Urothelium cell line (cell line): ENCODE measurements around the gene INTS6.

Experiments
- DNase-seq: peaks from one replicate; pipeline ENCODE4 v3.0.0; 2011; ENCODE audit warnings: low spot score, mixed read lengths
- FAIRE-seq: peaks from 2 replicates; lab custom pipeline; 2011; peaks lifted over from hg19 to GRCh38; lab: Jason Lieb, UNC

The INTS6 gene

GRCh38 chr13:51455532-51455931 is 2.7 kb upstream of the INTS6 start:
- FAIRE-seq: no peak
- no peak for DNase-seq

GRCh38 chr13:51453959-51454703 is 1.3 kb upstream of the INTS6 start:
- FAIRE-seq (no peak), DNase-seq (peak; percentile 7)

DNA sequence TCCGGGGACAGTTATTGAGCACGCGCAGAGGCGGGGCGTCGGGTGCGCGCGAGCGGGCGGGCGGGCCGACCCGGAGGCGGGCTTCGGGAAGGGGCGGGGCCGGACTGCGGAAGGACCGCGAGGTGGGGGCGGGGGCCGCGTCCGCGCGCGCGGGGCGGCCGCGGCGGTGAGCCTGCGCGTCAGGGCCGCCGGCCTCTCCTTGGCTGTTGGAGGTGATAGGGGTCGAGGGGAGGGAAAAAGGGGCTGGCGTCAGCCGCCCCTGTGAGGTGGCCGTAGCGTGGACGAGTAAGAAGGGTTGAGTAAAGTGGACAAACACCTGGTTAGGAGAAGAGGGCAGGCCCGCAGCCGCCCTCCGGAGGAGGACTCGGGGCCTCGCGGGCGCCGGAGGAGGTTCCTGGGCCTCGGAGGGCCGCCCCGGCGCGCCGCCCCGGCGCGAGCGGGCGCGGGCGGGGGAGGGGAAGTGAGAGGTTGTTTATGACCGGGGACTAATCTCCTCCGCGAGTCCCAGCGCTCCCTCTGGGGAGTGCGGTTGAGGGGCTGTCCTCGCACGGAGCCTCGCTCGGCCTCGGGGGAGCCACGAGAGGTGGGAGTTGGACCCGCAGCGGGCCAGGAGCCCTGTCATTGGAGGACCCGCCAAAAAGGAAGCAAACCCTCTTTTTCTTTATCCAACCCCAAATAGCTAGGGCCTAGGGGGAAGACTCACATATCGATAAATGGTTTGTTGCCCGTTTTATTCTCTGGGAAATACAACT is 547 bp upstream of the INTS6 start:
- DNase-seq: peak; percentile 65
- no peak for FAIRE-seq

DNA sequence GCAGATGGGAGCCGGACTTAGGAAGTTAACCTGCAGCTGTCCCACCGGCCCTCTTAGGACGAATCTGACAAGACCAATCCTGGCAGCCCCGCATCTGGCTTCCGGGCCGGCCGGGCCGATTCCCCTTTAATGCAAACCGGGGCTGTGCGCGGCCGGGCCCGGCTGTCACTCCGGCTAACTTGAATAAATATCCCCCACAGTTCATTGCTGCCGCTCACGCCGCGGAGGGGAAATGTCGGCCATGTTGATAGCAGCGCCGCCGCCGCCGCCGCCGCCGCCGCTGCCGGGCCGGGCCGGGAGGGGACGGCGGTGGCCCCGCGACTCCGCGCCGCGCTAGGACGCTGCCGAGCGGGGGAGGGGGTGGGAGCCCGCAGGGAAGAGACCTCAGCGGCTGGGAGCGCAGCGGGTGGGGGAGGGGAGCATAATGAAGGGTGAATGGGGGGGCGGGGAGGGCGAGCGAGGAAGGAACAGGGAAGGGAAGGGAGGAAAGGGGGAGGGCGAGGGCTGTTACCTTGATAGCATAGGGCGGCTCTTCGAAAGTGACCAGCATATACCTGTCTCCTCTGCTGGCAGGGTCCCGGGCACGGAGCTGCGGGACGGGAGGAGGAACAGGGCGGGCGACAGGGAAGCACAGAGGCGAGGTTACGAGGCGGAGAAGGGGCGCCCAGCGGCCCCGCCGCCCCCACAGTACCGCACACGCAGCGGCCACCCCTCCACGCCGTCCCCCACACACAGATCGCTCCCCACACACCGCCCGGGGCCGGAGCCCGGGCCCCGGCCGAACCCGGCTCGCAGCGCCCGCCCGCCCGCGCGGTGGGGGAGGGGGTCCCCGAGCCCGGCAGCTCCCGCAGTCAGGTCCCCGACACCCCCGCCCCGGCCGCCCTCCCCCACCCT is 1.1 kb downstream of the INTS6 start:
- peak; percentile 49 for DNase-seq
- no peak for FAIRE-seq

GRCh38 chr13:51451134-51451466 is 1.7 kb downstream of the INTS6 start:
- DNase-seq: no peak
- FAIRE-seq: no peak

GRCh38 chr13:51449018-51449417 is 3.8 kb downstream of the INTS6 start:
- FAIRE-seq (no peak), DNase-seq (no peak)

- FAIRE-seq: no peak
- no peak for DNase-seq
Measured at GRCh38 chr13:51444922-51445321, 7.9 kb downstream of the INTS6 start.

DNA sequence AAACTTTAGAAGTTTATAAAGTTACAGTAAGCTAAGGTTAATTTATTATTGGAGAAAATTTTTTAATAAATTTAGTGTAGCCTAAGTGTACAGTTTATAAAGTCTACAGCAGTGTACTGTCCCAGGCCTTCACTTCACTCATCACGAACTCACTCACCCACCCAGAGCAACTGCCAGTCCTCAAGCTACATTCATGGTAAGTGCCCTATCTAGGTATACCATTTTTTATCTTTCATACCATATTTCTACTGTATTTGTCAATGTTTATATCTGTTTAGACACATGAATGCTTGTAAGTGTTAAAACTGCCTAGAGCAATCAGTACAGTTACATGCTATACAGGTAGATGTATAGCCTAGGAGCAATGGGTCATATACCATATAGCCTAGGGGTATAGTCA is 12.5 kb downstream of the INTS6 start:
- no peak for FAIRE-seq
- no peak for DNase-seq

DNA sequence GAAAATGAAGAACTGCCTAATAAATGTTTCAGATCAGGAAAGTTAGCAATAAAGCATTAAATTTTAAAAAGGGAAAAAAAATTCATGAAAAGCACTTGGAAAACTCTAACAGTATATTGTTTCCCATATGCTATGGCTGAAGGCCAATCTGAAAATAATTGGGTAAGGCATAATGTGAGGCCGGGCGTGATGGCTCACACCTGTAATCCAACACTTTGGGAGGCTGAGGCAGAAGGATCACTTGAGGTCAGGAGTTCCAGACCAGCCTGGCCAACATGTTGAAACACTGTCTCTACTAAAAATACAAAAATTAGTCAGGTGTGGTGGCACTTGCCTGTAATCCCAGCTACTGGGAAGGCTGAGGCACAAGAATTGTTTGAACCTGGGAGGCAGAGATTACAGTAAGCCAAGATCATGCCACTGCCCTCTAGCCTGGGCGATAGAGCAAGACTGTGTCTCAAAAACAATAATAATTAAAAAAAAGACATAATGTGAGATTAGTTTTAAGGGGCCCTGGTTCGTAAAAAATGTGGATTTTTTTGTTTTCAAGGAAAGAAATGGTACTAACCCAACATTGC is 15.2 kb downstream of the INTS6 start:
- DNase-seq: no peak
- no peak for FAIRE-seq

- FAIRE-seq (no peak), DNase-seq (peak; percentile 1)
Measured at GRCh38 chr13:51435002-51435578, 17.7 kb downstream of the INTS6 start.

DNA sequence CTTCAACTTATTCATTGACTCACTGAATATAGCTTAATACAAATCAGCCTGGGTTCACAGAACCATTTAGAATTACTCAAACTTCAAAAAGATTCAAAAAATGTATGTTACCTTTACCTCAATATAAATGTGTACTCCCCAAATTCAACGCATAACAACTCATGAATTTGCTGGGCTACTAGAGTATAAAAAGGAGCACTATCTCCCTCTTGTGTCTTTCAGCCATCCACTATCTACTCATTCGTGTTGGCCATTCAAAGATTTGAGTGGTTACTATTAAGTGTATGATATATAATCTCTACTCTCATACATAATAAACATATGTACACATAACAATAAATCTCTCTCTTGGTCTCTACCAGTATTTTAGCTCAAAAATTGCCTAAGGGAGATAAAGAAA is 20.3 kb downstream of the INTS6 start:
- FAIRE-seq (no peak), DNase-seq (no peak)

DNA sequence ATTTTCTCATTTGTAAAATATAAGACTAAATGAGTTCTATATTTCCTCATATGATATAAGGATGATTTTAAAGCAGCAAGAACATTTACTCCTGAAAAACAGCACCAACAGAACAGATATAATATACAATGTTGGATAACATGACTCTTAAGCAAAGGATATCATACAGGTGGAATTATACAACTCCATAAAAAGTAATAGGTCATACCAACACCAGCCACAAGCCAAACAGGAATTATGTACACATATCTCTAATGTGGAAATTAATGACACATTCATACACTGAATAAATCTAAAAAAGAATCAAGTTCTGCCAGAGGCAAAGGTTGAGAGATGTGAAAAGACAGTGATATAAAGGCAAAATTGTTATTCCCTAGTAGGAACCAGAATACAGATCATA is 25.9 kb downstream of the INTS6 start:
- FAIRE-seq: no peak
- no peak for DNase-seq

DNA sequence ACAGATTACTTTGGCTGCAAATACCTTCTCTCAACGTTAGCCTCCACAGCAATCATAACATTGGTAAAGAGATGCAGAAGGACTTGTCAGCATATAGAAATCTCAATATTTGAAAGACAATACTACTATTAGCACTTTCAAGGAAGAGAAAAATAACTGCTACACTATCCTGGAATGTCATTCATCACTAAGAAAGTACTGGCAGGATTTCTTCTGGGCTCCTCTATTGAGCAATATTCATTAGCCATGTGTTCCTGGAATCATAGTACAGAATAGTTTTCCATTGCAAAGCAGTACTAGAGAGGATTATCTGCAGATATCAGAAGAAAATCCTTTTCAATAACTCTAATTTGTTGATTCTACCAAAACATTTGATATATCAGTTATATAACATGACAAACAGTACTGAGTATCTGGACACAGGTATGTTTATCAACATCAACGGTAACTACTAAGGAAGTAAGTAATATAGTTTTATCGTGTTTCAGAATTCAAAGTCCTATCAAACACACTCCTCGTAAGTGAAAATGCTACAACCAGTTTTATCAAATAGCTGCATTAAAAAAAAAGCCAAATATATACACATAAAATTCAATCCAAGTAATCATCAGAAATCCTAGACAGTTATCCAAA is 27.3 kb downstream of the INTS6 start:
- FAIRE-seq: no peak
- no peak for DNase-seq

GRCh38 chr13:51423766-51424165 is 29.1 kb downstream of the INTS6 start:
- FAIRE-seq (no peak), DNase-seq (no peak)

DNA sequence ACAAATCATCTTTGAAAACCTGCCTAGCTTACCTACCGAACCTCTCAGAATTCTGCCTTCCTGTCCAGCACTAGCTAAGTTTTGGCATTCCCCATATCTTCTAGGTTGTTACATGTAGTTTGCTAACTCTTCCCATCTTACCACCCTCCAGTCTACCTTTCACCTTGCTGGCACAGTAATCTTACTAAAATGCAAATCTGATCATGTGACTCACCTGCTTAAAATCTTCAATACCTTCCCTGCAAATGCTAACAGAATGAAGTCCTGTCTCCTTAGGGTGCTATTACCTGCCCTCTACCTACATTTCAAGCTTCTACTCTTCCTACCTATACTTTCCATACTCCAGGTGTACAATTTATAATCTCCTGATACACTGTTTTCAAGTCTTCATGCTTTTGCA is 30.4 kb downstream of the INTS6 start:
- DNase-seq: no peak
- FAIRE-seq: no peak

DNA sequence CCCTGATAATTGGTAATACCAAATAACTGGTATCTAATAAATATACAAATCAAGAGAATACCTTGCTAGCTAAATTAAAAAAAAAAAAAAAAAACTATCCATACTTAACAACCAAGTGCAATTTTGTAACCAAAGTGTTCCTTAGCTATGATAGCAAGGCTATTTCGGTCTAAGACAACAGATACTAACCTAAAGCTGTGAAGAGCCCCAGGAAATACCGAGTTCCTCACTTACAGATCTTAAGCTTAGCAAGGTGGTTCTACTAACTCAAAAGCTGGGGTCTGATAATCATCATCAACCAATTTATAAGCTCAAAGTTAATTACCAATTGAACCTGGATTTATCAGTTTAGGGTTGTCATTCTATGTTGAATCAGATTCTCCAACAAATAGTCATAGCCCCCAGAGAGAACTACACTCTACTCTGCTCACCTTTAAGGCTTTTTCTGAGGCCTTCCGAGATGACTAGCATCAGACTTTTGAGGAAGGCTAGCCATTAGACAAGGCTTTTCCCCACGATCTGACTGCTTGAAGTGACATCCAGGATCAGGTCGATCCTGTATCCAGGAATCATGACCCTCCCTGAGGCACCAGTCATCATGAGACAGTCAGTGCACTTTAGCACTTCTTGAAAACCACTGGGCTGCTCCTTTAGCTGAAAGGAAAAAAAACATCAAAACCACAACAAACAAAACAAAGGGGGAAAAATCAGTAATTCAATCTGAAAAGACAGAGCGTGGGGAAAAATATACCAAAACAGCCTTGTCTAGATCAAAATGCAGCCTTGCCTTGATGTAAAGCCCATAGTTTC is 31.9 kb downstream of the INTS6 start:
- no peak for FAIRE-seq
- DNase-seq: no peak

- FAIRE-seq (no peak), DNase-seq (no peak)
Measured at GRCh38 chr13:51419001-51419636, 33.7 kb downstream of the INTS6 start.

DNA sequence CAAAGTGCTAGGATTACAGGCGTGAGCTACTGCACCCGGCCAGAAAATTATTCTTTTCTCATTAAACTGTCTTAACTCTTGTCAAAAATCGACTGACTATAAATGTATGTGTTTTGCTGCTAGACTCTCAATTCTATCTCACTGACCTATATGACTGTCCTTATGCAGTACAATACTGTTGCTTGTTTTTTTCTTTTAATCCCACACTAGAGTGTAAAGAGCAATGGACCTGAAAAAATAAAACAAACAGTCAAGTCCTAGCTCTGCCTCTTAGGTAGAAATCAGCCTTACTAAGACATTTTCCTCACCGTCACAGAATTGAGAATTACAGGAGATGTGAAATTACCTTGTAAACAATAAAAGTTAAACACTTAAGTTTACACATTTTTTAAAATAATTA is 35.1 kb downstream of the INTS6 start:
- DNase-seq (no peak), FAIRE-seq (no peak)

GRCh38 chr13:51416107-51416506 is 36.7 kb downstream of the INTS6 start:
- no peak for FAIRE-seq
- no peak for DNase-seq
